ENCODE data around the gene FADS2.
A peak's percentile ranks its signal among the peaks of the same experiment; 100 is the strongest.

FADS2 gene

GRCh38 chr11:61832207-61832606 lies 4.1 kb downstream of the FADS2 start:
- Histone ChIP-seq H3K36me3 (ENCODE audit: control insufficient read depth, insufficient read depth, low read length) (peaks cover 3% of the 10 kb centered on the region), H3K27me3 (replicated peaks; ENCODE audit: control insufficient read depth, insufficient read depth, low read length) (no peaks in the 10 kb centered on the region), H3K4me3 (replicated peaks; ENCODE audit: low read depth, low read length) (no peak overlapping the region)
- TF ChIP-seq, protein P1, sequence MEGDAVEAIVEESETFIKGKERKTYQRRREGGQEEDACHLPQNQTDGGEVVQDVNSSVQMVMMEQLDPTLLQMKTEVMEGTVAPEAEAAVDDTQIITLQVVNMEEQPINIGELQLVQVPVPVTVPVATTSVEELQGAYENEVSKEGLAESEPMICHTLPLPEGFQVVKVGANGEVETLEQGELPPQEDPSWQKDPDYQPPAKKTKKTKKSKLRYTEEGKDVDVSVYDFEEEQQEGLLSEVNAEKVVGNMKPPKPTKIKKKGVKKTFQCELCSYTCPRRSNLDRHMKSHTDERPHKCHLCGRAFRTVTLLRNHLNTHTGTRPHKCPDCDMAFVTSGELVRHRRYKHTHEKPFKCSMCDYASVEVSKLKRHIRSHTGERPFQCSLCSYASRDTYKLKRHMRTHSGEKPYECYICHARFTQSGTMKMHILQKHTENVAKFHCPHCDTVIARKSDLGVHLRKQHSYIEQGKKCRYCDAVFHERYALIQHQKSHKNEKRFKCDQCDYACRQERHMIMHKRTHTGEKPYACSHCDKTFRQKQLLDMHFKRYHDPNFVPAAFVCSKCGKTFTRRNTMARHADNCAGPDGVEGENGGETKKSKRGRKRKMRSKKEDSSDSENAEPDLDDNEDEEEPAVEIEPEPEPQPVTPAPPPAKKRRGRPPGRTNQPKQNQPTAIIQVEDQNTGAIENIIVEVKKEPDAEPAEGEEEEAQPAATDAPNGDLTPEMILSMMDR (IDR thresholded peaks at IDR 0.05; ENCODE audit: insufficient read depth, low read length, poor library complexity, severe bottlenecking): no peak
- no peak for DNase-seq (ENCODE audit: extremely low read depth, insufficient read length)

- TF ChIP-seq, protein P1 (IDR thresholded peaks at IDR 0.05; ENCODE audit: insufficient read depth, low read length, poor library complexity, severe bottlenecking): no peak
- Histone ChIP-seq H3K27me3 (replicated peaks; ENCODE audit: control insufficient read depth, insufficient read depth, low read length) (no peaks in the 10 kb centered on the region), H3K36me3 (ENCODE audit: control insufficient read depth, insufficient read depth, low read length) (peaks cover 8% of the 10 kb centered on the region), H3K4me3 (replicated peaks; ENCODE audit: low read depth, low read length) (no peak overlapping the region)
- no peak for DNase-seq (ENCODE audit: extremely low read depth, insufficient read length)
Observed at GRCh38 chr11:61832754-61833153, 4.7 kb downstream of the FADS2 start.

DNA sequence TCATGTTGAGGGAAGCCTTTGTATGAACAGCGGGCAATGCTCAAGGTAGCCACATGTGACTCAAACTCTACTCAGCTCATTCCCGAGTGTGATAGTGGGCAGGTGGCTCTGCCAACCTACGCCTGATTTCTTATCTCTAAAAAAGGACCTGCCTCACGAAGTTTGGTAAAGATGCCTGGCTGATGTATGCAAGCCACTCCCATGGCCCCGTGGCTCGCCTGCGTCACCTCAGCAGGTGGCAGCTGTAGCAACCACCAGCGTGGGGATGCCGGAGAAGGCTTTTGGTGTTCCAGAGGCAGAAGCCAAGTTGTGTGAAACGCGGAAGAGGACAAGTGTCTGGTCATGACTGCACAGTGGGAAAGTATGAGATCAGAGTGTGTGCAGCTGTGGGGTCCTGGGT lies 5.4 kb downstream of the FADS2 start:
- peaks cover 13% of the 10 kb centered on the region for H3K36me3 ChIP-seq (ENCODE audit: control insufficient read depth, insufficient read depth, low read length)

GRCh38 chr11:61833926-61834277 lies 5.8 kb downstream of the FADS2 start:
- no peak overlapping the region for H3K4me3 ChIP-seq (replicated peaks; ENCODE audit: low read depth, low read length)
- H3K36me3 ChIP-seq (ENCODE audit: control insufficient read depth, insufficient read depth, low read length): peaks cover 18% of the 10 kb centered on the region
- TF ChIP-seq, protein P1 (IDR thresholded peaks at IDR 0.05; ENCODE audit: insufficient read depth, low read length, poor library complexity, severe bottlenecking): no peak
- DNase-seq (ENCODE audit: extremely low read depth, insufficient read length): no peak
- H3K27me3 ChIP-seq (replicated peaks; ENCODE audit: control insufficient read depth, insufficient read depth, low read length): no peaks in the 10 kb centered on the region

More for the DNA sequence above, 5.4 kb downstream of the FADS2 start:
- DNase-seq (ENCODE audit: extremely low read depth, insufficient read length): no peak
- H3K27me3 ChIP-seq (replicated peaks; ENCODE audit: control insufficient read depth, insufficient read depth, low read length): no peaks in the 10 kb centered on the region
- H3K4me3 ChIP-seq (replicated peaks; ENCODE audit: low read depth, low read length): no peak overlapping the region
- TF ChIP-seq, protein P1 (IDR thresholded peaks at IDR 0.05; ENCODE audit: insufficient read depth, low read length, poor library complexity, severe bottlenecking): no peak

GRCh38 chr11:61834278-61835048 lies 6.4 kb downstream of the FADS2 start:
- Histone ChIP-seq H3K27me3 (replicated peaks; ENCODE audit: control insufficient read depth, insufficient read depth, low read length) (no peaks in the 10 kb centered on the region), H3K36me3 (ENCODE audit: control insufficient read depth, insufficient read depth, low read length) (peaks cover 19% of the 10 kb centered on the region), H3K4me3 (replicated peaks; ENCODE audit: low read depth, low read length) (0 out of 2 replicates have a peak overlapping the region, but pooled peaks have one; percentile 23)
- DNase-seq (ENCODE audit: extremely low read depth, insufficient read length): peak; percentile 85
- TF ChIP-seq, protein P1 (IDR thresholded peaks at IDR 0.05; ENCODE audit: insufficient read depth, low read length, poor library complexity, severe bottlenecking): no peak

All from GM06990 (cell line).